ENCODE results near the gene AIFM2. TPM values are rescaled to one million over a fixed set of nuclear protein-coding genes. Genes with fewer than 3 reads are reported as not detected.
A peak's percentile ranks its signal among the peaks of the same experiment; 100 is the strongest.

The AIFM2 gene
- total and polyA plus RNA-seq, 2 donors (not counting 1 experiment from before 2014, with no cell fraction given), result 11.1 to 15.5 TPM

- DNase-seq (ENCODE audit: low read depth in 2 of 2), result no peak
- no peak overlapping the region for H2AFZ ChIP-seq (ENCODE audit: low read length)
- H3K27me3 ChIP-seq (ENCODE audit: control insufficient read depth, insufficient read depth, low read length), result no peaks in the 10 kb centered on the region
- no peaks in the 10 kb centered on the region for H3K9me3 ChIP-seq (ENCODE audit: control insufficient read depth, insufficient read depth, low read depth, low read length)
- no peak overlapping the region for H3K9ac ChIP-seq (ENCODE audit: insufficient read depth, low read length)
- H3K27ac ChIP-seq (ENCODE audit: insufficient read depth, low read length), result no peak overlapping the region
- no peak overlapping the region for H3K4me2 ChIP-seq (ENCODE audit: extremely low read depth, insufficient read depth, low read length)
- no peak overlapping the region for H3K4me3 ChIP-seq (replicated peaks in 1 of 4; ENCODE audit: control extremely low read depth in 1 of 4, insufficient read depth in 1 of 4, low read depth in 3 of 4, low read length in 4 of 4)
- no peaks in the 10 kb centered on the region for H3K79me2 ChIP-seq (ENCODE audit: control insufficient read depth, insufficient read depth, low read length)
- no peaks in the 10 kb centered on the region for H4K20me1 ChIP-seq (ENCODE audit: control insufficient read depth, extremely low read depth, insufficient read depth, low read length)
- H3K4me1 ChIP-seq (ENCODE audit: control insufficient read depth, extremely low read depth, insufficient read depth, low read length), result no peaks in the 10 kb centered on the region
- H3K36me3 ChIP-seq (ENCODE audit: control insufficient read depth, insufficient read depth, low read length), result no peaks in the 10 kb centered on the region
- TF ChIP-seq EZH2 (IDR thresholded peaks at IDR 0.05; ENCODE audit: low read length, missing control alignments) (no peak), CTCF (conservative IDR thresholded peaks at IDR 0.05 in 1 of 2, IDR thresholded peaks at IDR 0.05 in 1 of 2; ENCODE audit: low read depth in 1 of 2, low read length in 2 of 2) (no peak)
Observed at GRCh38 chr10:70078329-70078728, 54.3 kb downstream of the AIFM2 start.

DNA sequence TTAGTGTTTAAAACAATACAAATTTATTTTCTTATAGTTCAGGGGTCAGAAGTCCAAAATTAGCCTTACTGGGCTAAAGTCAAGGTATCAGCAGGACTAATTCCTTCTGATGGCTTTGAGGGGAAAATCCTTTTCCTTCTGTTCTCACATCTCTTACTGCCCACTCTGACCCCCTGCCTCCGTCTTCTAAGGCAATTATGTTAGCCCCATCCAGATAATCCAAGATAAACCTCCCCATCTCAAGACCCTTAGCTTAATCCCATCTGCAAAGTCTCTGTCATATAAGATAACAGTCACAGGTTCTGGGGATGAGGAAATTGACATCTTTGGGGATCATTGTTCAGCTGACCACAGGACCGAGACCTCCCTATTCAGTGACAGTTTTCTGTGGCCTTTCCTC lies 57.7 kb downstream of the AIFM2 start:
- Histone ChIP-seq H3K27ac (ENCODE audit: insufficient read depth, low read length) (no peak overlapping the region), H3K4me2 (ENCODE audit: extremely low read depth, insufficient read depth, low read length) (no peak overlapping the region), H3K79me2 (ENCODE audit: control insufficient read depth, insufficient read depth, low read length) (no peaks in the 10 kb centered on the region), H3K36me3 (ENCODE audit: control insufficient read depth, insufficient read depth, low read length) (no peaks in the 10 kb centered on the region), H3K9me3 (ENCODE audit: control insufficient read depth, insufficient read depth, low read depth, low read length) (no peaks in the 10 kb centered on the region), H3K4me1 (ENCODE audit: control insufficient read depth, extremely low read depth, insufficient read depth, low read length) (no peaks in the 10 kb centered on the region), H3K27me3 (ENCODE audit: control insufficient read depth, insufficient read depth, low read length) (no peaks in the 10 kb centered on the region), H3K4me3 (replicated peaks in 1 of 4; ENCODE audit: control extremely low read depth in 1 of 4, insufficient read depth in 1 of 4, low read depth in 3 of 4, low read length in 4 of 4) (no peak overlapping the region), H3K9ac (ENCODE audit: insufficient read depth, low read length) (no peak overlapping the region), H4K20me1 (ENCODE audit: control insufficient read depth, extremely low read depth, insufficient read depth, low read length) (no peaks in the 10 kb centered on the region), H2AFZ (ENCODE audit: low read length) (no peak overlapping the region)
- TF ChIP-seq EZH2 (IDR thresholded peaks at IDR 0.05; ENCODE audit: low read length, missing control alignments) (no peak), CTCF (conservative IDR thresholded peaks at IDR 0.05 in 1 of 2, IDR thresholded peaks at IDR 0.05 in 1 of 2; ENCODE audit: low read depth in 1 of 2, low read length in 2 of 2) (no peak)
- no peak for DNase-seq (ENCODE audit: low read depth in 2 of 2)

- no peak overlapping the region for H3K27ac ChIP-seq (ENCODE audit: insufficient read depth, low read length)
- H3K9ac ChIP-seq (ENCODE audit: insufficient read depth, low read length), result no peak overlapping the region
- no peaks in the 10 kb centered on the region for H3K4me1 ChIP-seq (ENCODE audit: control insufficient read depth, extremely low read depth, insufficient read depth, low read length)
- H3K4me3 ChIP-seq (replicated peaks in 1 of 4; ENCODE audit: control extremely low read depth in 1 of 4, insufficient read depth in 1 of 4, low read depth in 3 of 4, low read length in 4 of 4), result no peak overlapping the region
- no peaks in the 10 kb centered on the region for H4K20me1 ChIP-seq (ENCODE audit: control insufficient read depth, extremely low read depth, insufficient read depth, low read length)
- DNase-seq (ENCODE audit: low read depth in 2 of 2), result peak in 1 of 2 donors; percentile 20
- no peaks in the 10 kb centered on the region for H3K79me2 ChIP-seq (ENCODE audit: control insufficient read depth, insufficient read depth, low read length)
- H3K9me3 ChIP-seq (ENCODE audit: control insufficient read depth, insufficient read depth, low read depth, low read length), result no peaks in the 10 kb centered on the region
- no peaks in the 10 kb centered on the region for H3K27me3 ChIP-seq (ENCODE audit: control insufficient read depth, insufficient read depth, low read length)
- no peak for TF ChIP-seq EZH2 (IDR thresholded peaks at IDR 0.05; ENCODE audit: low read length, missing control alignments)
- TF ChIP-seq CTCF (conservative IDR thresholded peaks at IDR 0.05 in 1 of 2, IDR thresholded peaks at IDR 0.05 in 1 of 2; ENCODE audit: low read depth in 1 of 2, low read length in 2 of 2), result no peak
- H3K4me2 ChIP-seq (ENCODE audit: extremely low read depth, insufficient read depth, low read length), result no peak overlapping the region
- H2AFZ ChIP-seq (ENCODE audit: low read length), result no peak overlapping the region
- H3K36me3 ChIP-seq (ENCODE audit: control insufficient read depth, insufficient read depth, low read length), result no peaks in the 10 kb centered on the region
Observed at GRCh38 chr10:70074165-70074564, 58.5 kb downstream of the AIFM2 start.
